H9 (cell line): Measurements from ENCODE around the gene UBQLN2. TPM values are rescaled to one million over a fixed set of nuclear protein-coding genes. Genes with fewer than 3 reads are reported as not detected.

Experiments
- DNase-seq: peaks from one replicate; pipeline ENCODE4 v3.0.0-alpha.2; 2017
- H2AFZ ChIP-seq: one replicate; pipeline ENCODE4 v1.6.1; 2013; ENCODE audit warnings: mild to moderate bottlenecking, low read length, control low read depth, moderate library complexity
- H2AK5ac ChIP-seq: 2 replicates; pipeline ENCODE4 v1.6.1; 2013; ENCODE audit warnings: low read length, control low read depth, mixed read lengths; ENCODE audit not compliant: insufficient read length
- H2BK120ac ChIP-seq: one replicate; pipeline ENCODE4 v1.6.1; 2013; ENCODE audit warnings: low read depth, mild to moderate bottlenecking, low read length, control low read depth, inconsistent platforms; ENCODE audit not compliant: poor library complexity, severe bottlenecking
- H2BK12ac ChIP-seq: 2 replicates; pipeline ENCODE4 v1.6.1; 2013; ENCODE audit warnings: low read length, control low read depth, mixed read lengths, low read depth; ENCODE audit not compliant: insufficient read length
- H2BK15ac ChIP-seq: 2 replicates; pipeline ENCODE4 v1.6.1; 2013; ENCODE audit warnings: low read depth, low read length, control low read depth
- H2BK20ac ChIP-seq: one replicate; pipeline ENCODE4 v1.6.1; 2013; ENCODE audit warnings: low read depth, mild to moderate bottlenecking, low read length, control low read depth, inconsistent platforms; ENCODE audit not compliant: poor library complexity, severe bottlenecking
- H2BK5ac ChIP-seq: 2 replicates; pipeline ENCODE4 v1.6.1; 2013; ENCODE audit warnings: low read length, control low read depth, mixed read lengths; ENCODE audit not compliant: insufficient read length
- H3K14ac ChIP-seq: 2 replicates; pipeline ENCODE4 v1.6.1; 2013; ENCODE audit warnings: low read length, control low read depth; ENCODE audit not compliant: insufficient read depth
- H3K18ac ChIP-seq: 2 replicates; pipeline ENCODE4 v1.6.1; 2013; ENCODE audit warnings: low read depth, mild to moderate bottlenecking, mixed read lengths, low read length, control low read depth; ENCODE audit not compliant: insufficient read length
- H3K23ac ChIP-seq: 2 replicates; pipeline ENCODE4 v1.6.1; 2013; ENCODE audit warnings: low read length, control low read depth, mixed read lengths, low read depth; ENCODE audit not compliant: insufficient read length
- H3K23me2 ChIP-seq: 2 replicates; pipeline ENCODE4 v1.6.1; 2013; ENCODE audit warnings: low read depth, mild to moderate bottlenecking, mixed read lengths, low read length, control low read depth; ENCODE audit not compliant: insufficient read length, poor library complexity, severe bottlenecking
- H3K27ac ChIP-seq: 2 replicates; pipeline ENCODE4 v1.5.1; 2013; ENCODE audit warnings: low read length, control low read depth, mixed read lengths, low read depth; ENCODE audit not compliant: insufficient read length
- H3K27me3 ChIP-seq: 2 replicates; pipeline ENCODE4 v1.6.1; 2013; ENCODE audit warnings: low read length, control low read depth, inconsistent platforms; ENCODE audit not compliant: insufficient read depth
- H3K4ac ChIP-seq: 2 replicates; pipeline ENCODE4 v1.6.1; 2013; ENCODE audit warnings: low read depth, mild to moderate bottlenecking, control low read depth, inconsistent platforms, low read length, moderate library complexity
- H3K4me1 ChIP-seq: 2 replicates; pipeline ENCODE4 v1.6.1; 2013; ENCODE audit warnings: low read length, control low read depth, inconsistent platforms; ENCODE audit not compliant: insufficient read depth
- H3K4me2 ChIP-seq: 2 replicates; pipeline ENCODE4 v1.6.1; 2013; ENCODE audit warnings: low read length, control low read depth, mixed read lengths; ENCODE audit not compliant: insufficient read length, insufficient read depth
- H3K56ac ChIP-seq: 2 replicates; pipeline ENCODE4 v1.6.1; 2013; ENCODE audit warnings: low read depth, mild to moderate bottlenecking, mixed read lengths, low read length, control low read depth; ENCODE audit not compliant: insufficient read length
- H3K79me1 ChIP-seq: 2 replicates; pipeline ENCODE4 v1.6.1; 2013; ENCODE audit warnings: low read depth, mild to moderate bottlenecking, moderate library complexity, low read length, control low read depth, inconsistent platforms; ENCODE audit not compliant: insufficient read depth, poor library complexity, severe bottlenecking
- H3K79me2 ChIP-seq: 2 replicates; pipeline ENCODE4 v1.6.1; 2013; ENCODE audit warnings: low read length, control low read depth, inconsistent platforms; ENCODE audit not compliant: insufficient read depth
- H3K9ac ChIP-seq: 2 replicates; pipeline ENCODE4 v1.6.1; 2013; ENCODE audit warnings: low read length, control low read depth, mixed read lengths; ENCODE audit not compliant: insufficient read length; ENCODE audit errors: extremely low read depth
- H3K9me3 ChIP-seq: one replicate; pipeline ENCODE4 v1.6.1; 2013; ENCODE audit warnings: low read depth, low read length, inconsistent platforms; ENCODE audit not compliant: control insufficient read depth
- H3T11ph ChIP-seq: one replicate; pipeline ENCODE4 v1.6.1; 2013; ENCODE audit warnings: mild to moderate bottlenecking, low read length, control low read depth, inconsistent platforms
- H4K20me1 ChIP-seq: one replicate; pipeline ENCODE4 v1.6.1; 2013; ENCODE audit not compliant: control insufficient read depth, insufficient read length, insufficient read depth
- H4K5ac ChIP-seq: 2 replicates; pipeline ENCODE4 v1.6.1; 2013; ENCODE audit warnings: low read depth, mild to moderate bottlenecking, mixed read lengths, low read length, control low read depth; ENCODE audit not compliant: insufficient read length
- H4K8ac ChIP-seq: replicated peaks from 2 replicates; pipeline ENCODE4 v1.6.1; 2013; ENCODE audit warnings: low read length, control low read depth, mixed read lengths, low read depth; ENCODE audit not compliant: insufficient read length
- H4K91ac ChIP-seq: 2 replicates; pipeline ENCODE4 v1.6.1; 2013; ENCODE audit warnings: low read depth, mild to moderate bottlenecking, moderate library complexity, mixed read lengths, low read length, control low read depth; ENCODE audit not compliant: insufficient read length
- H3K27ac Mint-ChIP-seq, 3 experiments: 2 replicates in 2 of 3; 3 replicates in 1 of 3; pipeline ENCODE4 v1.8.0; 2020 to 2021; ENCODE audit warnings: mixed read lengths in 3 of 3, mild to moderate bottlenecking in 1 of 3, moderate library complexity in 1 of 3
- H3K27me3 Mint-ChIP-seq: 2 replicates; pipeline ENCODE4 v1.8.0; 2021; ENCODE audit warnings: low read depth, mild to moderate bottlenecking, moderate library complexity, mixed read lengths
- H3K36me3 Mint-ChIP-seq, 3 experiments: 2 replicates in 2 of 3; 3 replicates in 1 of 3; pipeline ENCODE4 v1.8.0; 2020 to 2021; ENCODE audit warnings: low read depth in 3 of 3, mixed read lengths in 3 of 3; ENCODE audit not compliant: insufficient read depth in 1 of 3
- H3K4me1 Mint-ChIP-seq, 2 experiments: 2 replicates each; pipeline ENCODE4 v1.8.0; 2020; ENCODE audit warnings: mixed read lengths in 2 of 2
- H3K4me3 Mint-ChIP-seq, 2 experiments: 2 replicates in 1 of 2; 3 replicates in 1 of 2; pipeline ENCODE4 v1.8.0; 2020 to 2021; ENCODE audit warnings: mild to moderate bottlenecking in 2 of 2, mixed read lengths in 2 of 2, moderate library complexity in 1 of 2
- H3K9me3 Mint-ChIP-seq, 2 experiments: 2 replicates in 1 of 2; 3 replicates in 1 of 2; pipeline ENCODE4 v1.8.0; 2020; ENCODE audit warnings: mild to moderate bottlenecking in 2 of 2, mixed read lengths in 2 of 2, moderate library complexity in 1 of 2
- WGBS: extraction: QIAGEN DNeasy Blood & Tissue Kit; methylation state at CpG from one replicate; pipeline ENCODE4 v1.1.7; 2013; ENCODE audit warnings: missing lambda C conversion rate, low lambda C conversion rate, mixed read lengths; ENCODE audit not compliant: insufficient read length; ENCODE audit errors: extremely low coverage; 5-methylcytosine and 5-hydroxymethylcytosine counted together
- total RNA-seq: library from RNA; stranded (reverse); gene quantifications from 2 replicates; pipeline ENCODE4 v1.2.1, GENCODE V29; 2021
- TF ChIP-seq, protein P1 (sequence below): fragments of 200-600 bp; sonication (generic); conservative IDR thresholded peaks from 3 replicates; pipeline ENCODE4 v1.8.0; 2021; ENCODE audit warnings: antibody characterized with exemption, mild to moderate bottlenecking

The UBQLN2 gene
- total RNA-seq, 1 experiment from 2014 or later, result 30.0 TPM

DNA sequence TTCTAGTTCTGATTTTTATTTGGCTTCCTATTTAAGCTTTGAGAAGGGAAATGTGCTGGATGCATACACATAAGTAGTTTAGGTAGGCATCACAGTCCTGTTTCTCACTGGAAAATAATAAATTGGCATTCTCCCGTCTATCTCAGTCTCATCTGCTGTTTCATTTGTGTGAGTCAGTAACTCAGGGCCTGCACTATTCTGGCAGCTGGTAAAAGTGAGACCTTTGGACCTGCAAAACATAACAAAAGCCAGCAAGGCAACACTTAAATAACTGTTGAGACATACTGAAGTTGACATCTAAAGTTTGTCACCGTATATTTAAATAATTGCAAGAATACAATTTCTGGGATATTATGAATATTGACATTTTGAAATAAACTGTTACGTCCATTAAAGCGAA lies 8.6 kb upstream of the UBQLN2 start:
- DNase-seq, result no peak
- H3K36me3 Mint-ChIP-seq, result no peaks in the 10 kb centered on the region
- Histone ChIP-seq H3K9me3 (no peaks in the 10 kb centered on the region), H2BK120ac (no peak overlapping the region), H3T11ph (no peak overlapping the region), H2BK12ac (no peak overlapping the region), H3K56ac (no peak overlapping the region), H4K5ac (no peak overlapping the region), H2BK20ac (no peak overlapping the region), H3K14ac (no peak overlapping the region), H3K4me2 (no peak overlapping the region), H3K4me1 (no peaks in the 10 kb centered on the region), H3K79me1 (no peaks in the 10 kb centered on the region), H3K27ac (no peak overlapping the region), H3K4ac (no peak overlapping the region), H2AK5ac (no peak overlapping the region), H2AFZ (no peak overlapping the region), H3K27me3 (no peaks in the 10 kb centered on the region), H4K20me1 (no peaks in the 10 kb centered on the region), H2BK15ac (no peak overlapping the region), H4K91ac (no peak overlapping the region), H3K23ac (no peak overlapping the region), H3K23me2 (no peaks in the 10 kb centered on the region), H2BK5ac (no peak overlapping the region), H4K8ac (no peak overlapping the region), H3K18ac (no peak overlapping the region), H3K9ac (no peak overlapping the region), H3K79me2 (no peaks in the 10 kb centered on the region)
- H3K27ac Mint-ChIP-seq, result no peak overlapping the region
- H3K27me3 Mint-ChIP-seq, result no peaks in the 10 kb centered on the region; the same call in none of the 2 replicates
- WGBS, result no CpG with 5 or more reads among the region's 4 CpGs
- H3K4me3 Mint-ChIP-seq, result no peak overlapping the region
- TF ChIP-seq, protein P1, sequence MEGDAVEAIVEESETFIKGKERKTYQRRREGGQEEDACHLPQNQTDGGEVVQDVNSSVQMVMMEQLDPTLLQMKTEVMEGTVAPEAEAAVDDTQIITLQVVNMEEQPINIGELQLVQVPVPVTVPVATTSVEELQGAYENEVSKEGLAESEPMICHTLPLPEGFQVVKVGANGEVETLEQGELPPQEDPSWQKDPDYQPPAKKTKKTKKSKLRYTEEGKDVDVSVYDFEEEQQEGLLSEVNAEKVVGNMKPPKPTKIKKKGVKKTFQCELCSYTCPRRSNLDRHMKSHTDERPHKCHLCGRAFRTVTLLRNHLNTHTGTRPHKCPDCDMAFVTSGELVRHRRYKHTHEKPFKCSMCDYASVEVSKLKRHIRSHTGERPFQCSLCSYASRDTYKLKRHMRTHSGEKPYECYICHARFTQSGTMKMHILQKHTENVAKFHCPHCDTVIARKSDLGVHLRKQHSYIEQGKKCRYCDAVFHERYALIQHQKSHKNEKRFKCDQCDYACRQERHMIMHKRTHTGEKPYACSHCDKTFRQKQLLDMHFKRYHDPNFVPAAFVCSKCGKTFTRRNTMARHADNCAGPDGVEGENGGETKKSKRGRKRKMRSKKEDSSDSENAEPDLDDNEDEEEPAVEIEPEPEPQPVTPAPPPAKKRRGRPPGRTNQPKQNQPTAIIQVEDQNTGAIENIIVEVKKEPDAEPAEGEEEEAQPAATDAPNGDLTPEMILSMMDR, result no peak
- H3K4me1 Mint-ChIP-seq, result no peaks in the 10 kb centered on the region
- peaks cover 51 to 57% of the 10 kb centered on the region in 2 experiments for H3K9me3 Mint-ChIP-seq
